LNCaP clone FGC (cell line): ENCODE data around the gene UCKL1.

Experiments used
- DNase-seq: peaks from one replicate; pipeline ENCODE4 v3.0.0-alpha.2; 2011; ENCODE audit warnings: low read depth
- H3K4me3 ChIP-seq: 2 replicates; pipeline ENCODE4 v1.5.1; 2011; ENCODE audit warnings: mild to moderate bottlenecking, low read depth, low read length, control low read depth
- CTCF ChIP-seq: IDR thresholded peaks from 2 replicates; pipeline ENCODE4 v1.5.1; 2012; ENCODE audit warnings: mild to moderate bottlenecking; ENCODE audit not compliant: control insufficient read depth, insufficient read depth; ENCODE audit errors: extremely low read depth

UCKL1 gene

GRCh38 chr20:63955827-63956663 lies at the start of gene UCKL1:
Gene UCKL1 (minus strand): TSS chr20:63956416. CDS start chr20:63956372, 44 bp downstream.
- DNase-seq, result peak; percentile 73
- peak within 1 kb of the TSS; percentile 90 for H3K4me3 ChIP-seq
- no peak for TF ChIP-seq CTCF

GRCh38 chr20:64005394-64005793 lies 49.2 kb upstream of the UCKL1 start:
- no peak for DNase-seq
- TF ChIP-seq CTCF, result no peak
- H3K4me3 ChIP-seq, result no peak overlapping the region

GRCh38 chr20:64003960-64004725 lies 47.9 kb upstream of the UCKL1 start:
- DNase-seq, result no peak
- no peak overlapping the region for H3K4me3 ChIP-seq
- TF ChIP-seq CTCF, result no peak

- peak; percentile 62 for DNase-seq
- no peak for TF ChIP-seq CTCF
Observed at GRCh38 chr20:64001607-64002011, 45.4 kb upstream of the UCKL1 start.

GRCh38 chr20:64000906-64001305 lies 44.7 kb upstream of the UCKL1 start:
- TF ChIP-seq CTCF, result no peak
- H3K4me3 ChIP-seq, result no peak overlapping the region
- no peak for DNase-seq

More at GRCh38 chr20:64001607-64002011, 45.4 kb upstream of the UCKL1 start:
- H3K4me3 ChIP-seq, result no peak overlapping the region

- TF ChIP-seq CTCF, result no peak
- DNase-seq, result no peak
- H3K4me3 ChIP-seq, result no peak overlapping the region
Observed at GRCh38 chr20:63982937-63983336, 26.7 kb upstream of the UCKL1 start.
